K562 (cell line): ENCODE results near the gene NOTCH1. TPM values are rescaled to one million over a fixed set of nuclear protein-coding genes. Genes with fewer than 3 reads are reported as not detected.

Experiments
- ATAC-seq: fragments of 200-7000 bp; cut with Tn5 transposase; 3 replicates; pipeline ENCODE4 v1.9.1; 2020; ENCODE audit warnings: moderate library complexity
- Bru-seq: library from RNA; stranded (reverse); fragments of 400-500 nt; gene quantifications from one replicate; lab custom pipeline; 2021; lab: Mats Ljungman, UMichigan
- BruChase-seq, 2 experiments: library from RNA; stranded (reverse); fragments of 400-500 nt; gene quantifications; one replicate each; lab custom pipeline; 2021; lab: Mats Ljungman, UMichigan
- BruUV-seq: library from RNA; stranded (reverse); fragments of 400-500 nt; replicated peaks from 2 replicates; lab custom pipeline; 2021; lab: Mats Ljungman, UMichigan
- CTCF ChIA-PET: fragments of 300-600 bp; formaldehyde crosslinking; extraction: SDS; loops from one replicate; lab custom pipeline; 2021; ENCODE audit warnings: low intra/inter-chr PET ratio; lab: Yijun Ruan, JAX
- POLR2A ChIA-PET: fragments of 300-600, 350-650 bp; sonication (Branson Sonifier 250); formaldehyde crosslinking; extraction: SDS; loops from one replicate; lab custom pipeline; 2021; ENCODE audit warnings: antibody characterized with exemption, inconsistent platforms; lab: Yijun Ruan, JAX
- DNase-seq, 4 experiments: peaks; one replicate each; pipeline versions ENCODE4 v3.0.0 to v3.0.0-alpha.2; 2011 to 2018; ENCODE audit warnings: low spot score in 3 of 4, mixed read lengths in 3 of 4; ENCODE audit errors: extremely low read depth in 1 of 4
- FAIRE-seq: peaks from 2 replicates; lab custom pipeline; 2011; peaks lifted over from hg19 to GRCh38; lab: Jason Lieb, UNC
- H2AFZ ChIP-seq: 2 replicates; pipeline ENCODE4 v1.6.0; 2011; ENCODE audit warnings: low read depth, low read length, control low read depth, inconsistent platforms
- H3K27ac ChIP-seq: fragments of 200-600 bp; 3 replicates; pipeline ENCODE4 v1.8.0; 2011; ENCODE audit warnings: low read depth, mild to moderate bottlenecking, control low read depth, inconsistent platforms, low read length, moderate library complexity, mixed read lengths; ENCODE audit errors: extremely low read depth
- H3K27me3 ChIP-seq, 2 experiments: fragments of 300-600 bp in 1 of 2; 2 replicates in 1 of 2; 3 replicates in 1 of 2; pipeline versions ENCODE4 v1.6.0 to v1.8.0; 2011; ENCODE audit warnings: inconsistent platforms in 2 of 2, low read length in 2 of 2, mild to moderate bottlenecking in 1 of 2, mixed read lengths in 1 of 2, moderate library complexity in 1 of 2; ENCODE audit not compliant: control insufficient read depth in 2 of 2, insufficient read depth in 2 of 2
- H3K36me3 ChIP-seq: fragments of 300-600 bp; 3 replicates; pipeline ENCODE4 v1.8.0; 2011; ENCODE audit warnings: mild to moderate bottlenecking, low read length, inconsistent platforms; ENCODE audit not compliant: control insufficient read depth, insufficient read depth
- H3K4me1 ChIP-seq, 2 experiments: fragments of 200-600 bp in 1 of 2; replicated peaks in 1 of 2; 2 replicates in 1 of 2; 3 replicates in 1 of 2; pipeline versions ENCODE4 v1.5.1 to v1.8.0; 2011; ENCODE audit warnings: inconsistent platforms in 2 of 2, low read length in 2 of 2, mild to moderate bottlenecking in 1 of 2, mixed read lengths in 1 of 2, moderate library complexity in 1 of 2; ENCODE audit not compliant: control insufficient read depth in 2 of 2, insufficient read depth in 2 of 2
- H3K4me2 ChIP-seq: 2 replicates; pipeline ENCODE4 v1.6.1; 2011; ENCODE audit warnings: low read length, control low read depth, inconsistent platforms, mixed read lengths; ENCODE audit not compliant: insufficient read depth
- H3K4me3 ChIP-seq: fragments of 200-600 bp; sonication (generic), shearing (Covaris generic); 2 replicates; pipeline ENCODE4 v1.5.1; 2016; ENCODE audit warnings: control low read depth, inconsistent platforms
- H3K79me2 ChIP-seq: fragments of 200-600 bp; 3 replicates; pipeline ENCODE4 v1.8.0; 2011; ENCODE audit warnings: low read length, inconsistent platforms; ENCODE audit not compliant: control insufficient read depth, insufficient read depth
- H3K9ac ChIP-seq, 2 experiments: 2 replicates each; pipeline versions ENCODE4 v1.6.0 to v1.6.1; 2011; ENCODE audit warnings: low read depth in 2 of 2, low read length in 2 of 2, control low read depth in 1 of 2, inconsistent platforms in 1 of 2, mild to moderate bottlenecking in 1 of 2, mixed read lengths in 1 of 2; ENCODE audit not compliant: insufficient read depth in 1 of 2
- H3K9me1 ChIP-seq: one replicate; pipeline ENCODE4 v1.6.0; 2011; ENCODE audit warnings: inconsistent platforms, mild to moderate bottlenecking, low read length, moderate library complexity; ENCODE audit not compliant: control insufficient read depth, insufficient read depth
- H3K9me3 ChIP-seq: replicated peaks from 2 replicates; pipeline ENCODE4 v1.5.1; 2011; ENCODE audit warnings: low read depth, low read length, inconsistent platforms; ENCODE audit not compliant: control insufficient read depth, insufficient read depth
- H4K20me1 ChIP-seq: replicated peaks from 2 replicates; pipeline ENCODE4 v1.6.1; 2011; ENCODE audit warnings: low read length, inconsistent platforms, mixed read lengths; ENCODE audit not compliant: control insufficient read depth, insufficient read depth
- CHD4 ChIP-seq: fragments of 200-600 bp; sonication (generic); IDR thresholded peaks from 3 replicates; pipeline ENCODE4 v1.6.1; 2012; ENCODE audit warnings: low read depth, mild to moderate bottlenecking, mixed read lengths, low read length, inconsistent platforms; ENCODE audit not compliant: insufficient read depth, insufficient replicate concordance, poor library complexity, severe bottlenecking
- GATA2 ChIP-seq: sonication (generic); formaldehyde crosslinking; IDR thresholded peaks from 2 replicates; pipeline ENCODE4 v1.4.0; 2020; ENCODE audit warnings: mild to moderate bottlenecking, missing genetic modification reagents
- MEIS2 ChIP-seq: fragments of 450-650 bp; IDR thresholded peaks from 2 replicates; pipeline ENCODE4 v1.6.1; 2014; ENCODE audit warnings: mild to moderate bottlenecking; ENCODE audit not compliant: partially characterized antibody
- NUFIP1 ChIP-seq: fragments of 450-650 bp; IDR thresholded peaks from 2 replicates; pipeline ENCODE4 v1.6.1; 2018; ENCODE audit not compliant: partially characterized antibody
- ZBTB17 ChIP-seq: fragments of 450-650 bp; formaldehyde crosslinking; IDR thresholded peaks from 2 replicates; pipeline ENCODE4 v1.4.0; 2020; ENCODE audit warnings: mild to moderate bottlenecking
- ZNF217 ChIP-seq: sonication (generic); formaldehyde crosslinking; IDR thresholded peaks from 2 replicates; pipeline ENCODE4 v1.8.0; 2022; ENCODE audit warnings: mild to moderate bottlenecking, missing genetic modification reagents
- ZNF717 ChIP-seq: fragments of 250-450 bp; sonication (Bioruptor Pico); IDR thresholded peaks from 2 replicates; pipeline ENCODE4 v1.5.0; 2021
- WGBS: fragments of 100-300 bp; shearing (Covaris generic); methylation state at CpG from one replicate; pipeline ENCODE4 v1.1.6; 2016; ENCODE audit warnings: low coverage, mixed read lengths; ENCODE audit not compliant: insufficient coverage; ENCODE audit errors: missing lambda C conversion rate; 5-methylcytosine and 5-hydroxymethylcytosine counted together
- in situ Hi-C: fragments of 300-500 bp; cut with MboI; formaldehyde crosslinking; loops from 4 replicates; pipeline ENCODE4 v1.15.0; 2018; ENCODE audit warnings: inconsistent platforms, mixed read lengths
- intact Hi-C: fragments of 100-400 bp; cut with micrococcal nuclease; formaldehyde crosslinking; loops from 2 replicates; pipeline ENCODE4 v1.14.2; 2022
- long read RNA-seq, 3 experiments: library from polyadenylated mRNA in 2 of 3; library from RNA in 1 of 3; unstranded in 2 of 3; stranded (forward) in 1 of 3; transcript quantifications; one replicate each; pipeline ENCODE4 v2.0.0, GENCODE V29; 2019 to 2022
- polyA minus RNA-seq, 3 experiments: library from RNA; depleted of rRNA, polyadenylated mRNA; stranded (reverse); fragments of >200 nt; gene quantifications; 2 replicates each; pipeline ENCODE4 v1.2.3, GENCODE V29; 2011
- polyA plus RNA-seq, 8 experiments: library from polyadenylated mRNA; depleted of rRNA in 4 of 8; stranded (reverse) in 5 of 8; unstranded in 3 of 8; fragments of >200 nt; fragmentation: Nextera tagmentation in 2 of 8; fragmentation: Illumina TruSeq in 1 of 8; extraction: Ambion mirVana in 2 of 8; extraction: Trizol in 1 of 8; gene quantifications; 2 replicates each; pipeline versions ENCODE4 v1.2.1 to v1.2.3, GENCODE V29; 2011 to 2014; ENCODE audit warnings: inconsistent platforms in 1 of 8, missing spikeins in 1 of 8
- total RNA-seq, 7 experiments: library from RNA; depleted of rRNA in 6 of 7; stranded (reverse); fragments of >200 nt in 6 of 7; fragmentation: Illumina TruSeq in 2 of 7; extraction: Trizol in 2 of 7; gene quantifications; 2 replicates each; pipeline versions ENCODE4 v1.2.1 to v1.2.3, GENCODE V29; 2011 to 2021; ENCODE audit warnings: low replicate concordance in 1 of 7
- TF ChIP-seq, protein P1 (sequence below): fragments of 250-450 bp; sonication (Bioruptor Pico); IDR thresholded peaks from 2 replicates; pipeline ENCODE4 v1.6.1; 2021; ENCODE audit warnings: mild to moderate bottlenecking
- TF ChIP-seq, protein P2 (sequence below): sonication (generic); formaldehyde crosslinking; IDR thresholded peaks from 2 replicates; pipeline ENCODE4 v1.8.1; 2023; ENCODE audit warnings: missing genetic modification reagents, mild to moderate bottlenecking, borderline replicate concordance

The NOTCH1 gene
- total RNA-seq (2011; cell fraction: chromatin; rRNA removed; ENCODE audit: low replicate concordance) = 19.9 and 65.7 TPM in 2 replicates
- 52.4 and 65.7 TPM in 2 replicates for total RNA-seq (2011; cell fraction: nucleolus; rRNA removed)
- 25.2 and 35.0 TPM in 2 replicates for total RNA-seq (2011; cell fraction: nucleoplasm; rRNA removed)
- total RNA-seq (2014; rRNA removed) = 7.1 and 12.0 TPM in 2 replicates
- total RNA-seq (2014; rRNA removed; fragmentation: Illumina TruSeq; extraction: Trizol) = 0.69 and 0.73 TPM in 2 replicates
- 2.3 and 2.8 TPM in 2 replicates for total RNA-seq (2015; rRNA removed; fragmentation: Illumina TruSeq; extraction: Trizol)
- 26.7 and 31.4 TPM in 2 replicates for total RNA-seq (2021)
- polyA plus RNA-seq (2011; rRNA removed) = 1.2 and 2.2 TPM in 2 replicates
- polyA plus RNA-seq (2011; cell fraction: cytosol; rRNA removed) = 2.9 and 4.9 TPM in 2 replicates
- polyA plus RNA-seq (2011; cell fraction: nucleus; rRNA removed) = 13.3 and 22.9 TPM in 2 replicates
- polyA plus RNA-seq (2012) = 10.2 and 14.1 TPM in 2 replicates
- 2.6 and 6.3 TPM in 2 replicates for polyA plus RNA-seq (2014; fragmentation: Illumina TruSeq; extraction: Trizol)
- polyA plus RNA-seq (2014; fragmentation: Nextera tagmentation; extraction: Ambion mirVana) = under 1 TPM; 0.03 to 0.04 TPM
- 8.2 and 8.6 TPM in 2 replicates for polyA plus RNA-seq (2014; rRNA removed)
- 2.0 and 2.8 TPM in 2 replicates for polyA minus RNA-seq (2011; rRNA and poly(A)+ RNA removed)
- polyA minus RNA-seq (2011; cell fraction: cytosol; rRNA and poly(A)+ RNA removed) = 35.0 and 45.4 TPM in 2 replicates
- 15.9 and 18.9 TPM in 2 replicates for polyA minus RNA-seq (2011; cell fraction: nucleus; rRNA and poly(A)+ RNA removed)
- percentile 56 among the genes with signal in this experiment for Bru-seq, nascent RNA
- percentile 48 among the genes with signal in this experiment for BruChase-seq, experiment 1, labeled RNA remaining after a 2-hour chase
- percentile 53 among the genes with signal in this experiment for BruChase-seq, experiment 2, labeled RNA remaining after a 6-hour chase
- long read RNA-seq, experiment 1, partial matches to known transcripts = 3 of 19 reads
- long read RNA-seq, experiment 1, other reads (novel, unspliced or antisense) = 16 of 19 reads
- long read RNA-seq, experiment 2, partial matches to known transcripts = 3 of 16 reads
- long read RNA-seq, experiment 2, other reads (novel, unspliced or antisense) = 13 of 16 reads
- long read RNA-seq, experiment 3, partial matches to known transcripts = 0 of 3 reads
- long read RNA-seq, experiment 3, other reads (novel, unspliced or antisense) = 3 of 3 reads

GRCh38 chr9:136545965-136546696 is at the start of gene NOTCH1:
TSS of gene NOTCH1 (minus strand) at chr9:136546048. CDS start at chr9:136545786, 262 bp downstream.
- ATAC-seq (peak; percentile 90), DNase-seq (peak; percentile 87 to 96 (median 94)), FAIRE-seq (peak; percentile 65)
- Histone ChIP-seq H3K9me1 (peaks cover 2% of the 10 kb centered on the region), H3K4me1 (peaks cover 15 to 85% of the 10 kb centered on the region in 2 experiments; a peak in 4 of 5 replicates), H3K27me3 (no peaks in the 10 kb centered on the region), H3K4me2 (peak within 1 kb of the TSS; percentile 73), H3K4me3 (peak within 1 kb of the TSS; percentile 69), H3K36me3 (peaks cover 12% of the 10 kb centered on the region; the same call in 1 of the 3 replicates), H4K20me1 (peaks cover 10% of the 10 kb centered on the region; the same call in 1 of the 2 replicates), H3K9ac (peak within 1 kb of the TSS; percentile 67 to 94), H3K9me3 (no peaks in the 10 kb centered on the region), H2AFZ (peak within 1 kb of the TSS; percentile 87), H3K79me2 (peaks cover 18% of the 10 kb centered on the region), H3K27ac (peak within 1 kb of the TSS; percentile 70)
- no TSS peak for BruUV-seq
- CTCF ChIA-PET = no interaction called here
- POLR2A ChIA-PET = no interaction called here
- WGBS = under 1% methylated on average over 44 of the region's 94 CpGs
- intact Hi-C loops (loop anchor here (2.0 to 10.0 kb wide), 2 partner anchors 33 to 79 kb away; no protein-coding TSS in a partner anchor), in situ Hi-C loops (no loop called here)
- TF ChIP-seq, protein P1, sequence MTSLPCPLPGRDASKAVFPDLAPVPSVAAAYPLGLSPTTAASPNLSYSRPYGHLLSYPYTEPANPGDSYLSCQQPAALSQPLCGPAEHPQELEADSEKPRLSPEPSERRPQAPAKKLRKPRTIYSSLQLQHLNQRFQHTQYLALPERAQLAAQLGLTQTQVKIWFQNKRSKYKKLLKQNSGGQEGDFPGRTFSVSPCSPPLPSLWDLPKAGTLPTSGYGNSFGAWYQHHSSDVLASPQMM (CRISPR knock-in tag) = no peak
- no peak for TF ChIP-seq NUFIP1
- TF ChIP-seq GATA2 (CRISPR knock-in tag) = no peak
- TF ChIP-seq ZNF217 (CRISPR knock-in tag) = no peak
- no peak for TF ChIP-seq MEIS2
- no peak for TF ChIP-seq ZNF717 (CRISPR knock-in tag)
- TF ChIP-seq, protein P2, sequence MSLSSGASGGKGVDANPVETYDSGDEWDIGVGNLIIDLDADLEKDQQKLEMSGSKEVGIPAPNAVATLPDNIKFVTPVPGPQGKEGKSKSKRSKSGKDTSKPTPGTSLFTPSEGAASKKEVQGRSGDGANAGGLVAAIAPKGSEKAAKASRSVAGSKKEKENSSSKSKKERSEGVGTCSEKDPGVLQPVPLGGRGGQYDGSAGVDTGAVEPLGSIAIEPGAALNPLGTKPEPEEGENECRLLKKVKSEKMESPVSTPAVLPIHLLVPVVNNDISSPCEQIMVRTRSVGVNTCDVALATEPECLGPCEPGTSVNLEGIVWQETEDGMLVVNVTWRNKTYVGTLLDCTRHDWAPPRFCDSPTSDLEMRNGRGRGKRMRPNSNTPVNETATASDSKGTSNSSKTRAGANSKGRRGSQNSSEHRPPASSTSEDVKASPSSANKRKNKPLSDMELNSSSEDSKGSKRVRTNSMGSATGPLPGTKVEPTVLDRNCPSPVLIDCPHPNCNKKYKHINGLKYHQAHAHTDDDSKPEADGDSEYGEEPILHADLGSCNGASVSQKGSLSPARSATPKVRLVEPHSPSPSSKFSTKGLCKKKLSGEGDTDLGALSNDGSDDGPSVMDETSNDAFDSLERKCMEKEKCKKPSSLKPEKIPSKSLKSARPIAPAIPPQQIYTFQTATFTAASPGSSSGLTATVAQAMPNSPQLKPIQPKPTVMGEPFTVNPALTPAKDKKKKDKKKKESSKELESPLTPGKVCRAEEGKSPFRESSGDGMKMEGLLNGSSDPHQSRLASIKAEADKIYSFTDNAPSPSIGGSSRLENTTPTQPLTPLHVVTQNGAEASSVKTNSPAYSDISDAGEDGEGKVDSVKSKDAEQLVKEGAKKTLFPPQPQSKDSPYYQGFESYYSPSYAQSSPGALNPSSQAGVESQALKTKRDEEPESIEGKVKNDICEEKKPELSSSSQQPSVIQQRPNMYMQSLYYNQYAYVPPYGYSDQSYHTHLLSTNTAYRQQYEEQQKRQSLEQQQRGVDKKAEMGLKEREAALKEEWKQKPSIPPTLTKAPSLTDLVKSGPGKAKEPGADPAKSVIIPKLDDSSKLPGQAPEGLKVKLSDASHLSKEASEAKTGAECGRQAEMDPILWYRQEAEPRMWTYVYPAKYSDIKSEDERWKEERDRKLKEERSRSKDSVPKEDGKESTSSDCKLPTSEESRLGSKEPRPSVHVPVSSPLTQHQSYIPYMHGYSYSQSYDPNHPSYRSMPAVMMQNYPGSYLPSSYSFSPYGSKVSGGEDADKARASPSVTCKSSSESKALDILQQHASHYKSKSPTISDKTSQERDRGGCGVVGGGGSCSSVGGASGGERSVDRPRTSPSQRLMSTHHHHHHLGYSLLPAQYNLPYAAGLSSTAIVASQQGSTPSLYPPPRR (CRISPR knock-in tag) = no peak
- TF ChIP-seq CHD4 = peak; percentile 27
- peak; percentile 23; the same call in 1 of the 2 replicates for TF ChIP-seq ZBTB17 (CRISPR knock-in tag)
